DMS153 (cell line): Measurements from ENCODE around the gene SLX4IP.

Experiments used
- DNase-seq: peaks from one replicate; lab custom pipeline; 2025; lab: John Stamatoyannopoulos, UW

Gene SLX4IP

GRCh38 chr20:10635476-10636208 lies 200.5 kb downstream of the SLX4IP start:
- DNase-seq, result no peak

GRCh38 chr20:10636326-10636818 lies 201.3 kb downstream of the SLX4IP start:
- DNase-seq, result no peak

DNA sequence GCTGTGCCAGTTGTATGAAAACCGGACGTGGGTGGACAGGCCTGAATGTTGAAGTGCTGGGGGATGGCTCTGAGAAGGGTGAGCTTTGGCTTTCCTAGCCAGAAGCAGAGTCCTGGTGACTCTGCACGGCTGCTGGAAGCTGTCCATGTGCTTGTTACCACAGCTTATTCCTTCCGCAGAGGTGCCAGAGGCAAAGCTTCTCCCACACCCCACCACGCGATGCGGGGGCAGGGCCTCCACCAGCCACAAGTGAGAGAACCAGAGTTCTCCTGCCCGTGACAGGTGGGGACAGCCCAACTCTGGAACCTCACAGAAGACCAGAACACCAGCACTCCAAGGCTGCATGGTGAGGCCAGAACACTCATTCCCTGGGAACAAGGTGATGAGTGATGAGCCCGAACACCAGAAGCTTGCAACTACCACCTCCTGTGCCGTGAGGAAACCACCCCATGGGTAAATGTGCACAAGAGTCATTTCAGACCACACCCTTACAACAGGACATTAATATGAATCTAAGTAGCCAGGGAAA lies 202.0 kb downstream of the SLX4IP start:
- no peak for DNase-seq

GRCh38 chr20:10637563-10637962 lies 202.5 kb downstream of the SLX4IP start:
- no peak for DNase-seq

DNA sequence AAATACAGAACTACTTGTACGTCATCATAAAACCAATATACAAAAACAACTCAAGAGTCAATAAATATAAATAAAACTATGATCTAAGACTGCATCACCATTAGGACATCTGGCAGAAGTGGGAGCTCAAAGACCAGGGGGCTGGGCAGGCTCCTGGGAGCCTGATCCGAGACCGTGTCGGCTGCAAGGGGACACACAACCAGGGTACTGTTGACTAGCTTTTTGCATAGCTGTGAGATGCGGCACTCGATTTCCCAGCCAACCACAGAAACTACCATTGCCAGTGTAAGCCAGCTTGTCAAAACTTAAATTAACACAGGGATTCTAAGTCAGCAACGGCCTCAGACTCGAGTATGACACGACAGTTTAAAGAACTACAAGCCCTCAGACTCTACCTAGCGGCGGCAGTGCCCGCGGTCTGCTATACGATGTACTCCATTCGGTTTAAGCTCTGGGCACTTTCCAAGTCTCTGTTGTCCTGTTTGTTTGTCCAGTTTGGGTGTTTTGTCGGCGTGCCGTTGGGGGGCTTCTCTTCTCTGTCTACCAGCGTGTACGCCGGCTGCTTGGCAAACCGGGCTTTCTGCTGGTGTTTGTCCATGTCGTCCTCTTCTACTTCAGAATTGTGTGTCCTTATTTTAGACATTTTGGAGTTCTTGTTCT lies 204.1 kb downstream of the SLX4IP start:
- DNase-seq, result no peak

GRCh38 chr20:10639737-10640556 lies 204.8 kb downstream of the SLX4IP start:
- no peak for DNase-seq

GRCh38 chr20:10640897-10641296 lies 205.8 kb downstream of the SLX4IP start:
- DNase-seq, result no peak

DNA sequence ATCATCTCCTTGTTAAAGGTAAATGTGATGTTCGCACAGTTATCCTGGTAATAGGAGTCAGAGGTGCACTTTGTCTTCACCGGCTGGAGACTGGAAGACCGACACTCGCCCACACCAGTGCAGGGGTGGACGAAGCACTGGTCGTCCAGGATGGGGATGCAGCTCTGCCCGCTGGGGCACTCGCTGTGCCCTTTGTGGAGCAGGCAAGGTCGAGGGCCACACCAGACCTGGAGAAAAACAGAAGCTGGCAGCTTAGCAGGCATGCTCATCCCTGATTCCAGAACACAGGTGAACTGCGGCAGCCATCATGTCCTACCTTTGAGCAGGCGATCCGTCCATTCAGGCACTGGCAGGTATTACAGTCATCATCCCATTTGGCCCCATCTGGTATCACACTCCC lies 206.4 kb downstream of the SLX4IP start:
- DNase-seq, result no peak

DNA sequence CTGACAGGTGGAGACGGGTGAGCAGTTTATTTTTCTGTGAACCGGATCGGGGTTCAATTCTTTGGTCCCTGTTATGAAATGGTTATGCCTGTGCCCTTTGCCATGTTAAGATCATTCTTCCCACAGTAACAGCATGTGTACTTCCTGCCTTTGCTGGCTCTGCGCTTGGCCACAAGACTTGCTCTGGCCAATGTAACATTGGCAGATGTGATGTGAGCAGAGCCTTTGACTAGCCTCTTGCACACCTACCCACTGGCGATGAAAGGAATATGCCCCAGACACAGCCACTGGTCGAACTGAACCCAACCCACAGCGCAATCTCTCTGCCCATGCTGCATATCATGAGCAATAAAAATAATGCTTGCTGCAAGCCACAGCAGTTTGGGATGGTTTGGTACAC lies 206.8 kb downstream of the SLX4IP start:
- no peak for DNase-seq

DNA sequence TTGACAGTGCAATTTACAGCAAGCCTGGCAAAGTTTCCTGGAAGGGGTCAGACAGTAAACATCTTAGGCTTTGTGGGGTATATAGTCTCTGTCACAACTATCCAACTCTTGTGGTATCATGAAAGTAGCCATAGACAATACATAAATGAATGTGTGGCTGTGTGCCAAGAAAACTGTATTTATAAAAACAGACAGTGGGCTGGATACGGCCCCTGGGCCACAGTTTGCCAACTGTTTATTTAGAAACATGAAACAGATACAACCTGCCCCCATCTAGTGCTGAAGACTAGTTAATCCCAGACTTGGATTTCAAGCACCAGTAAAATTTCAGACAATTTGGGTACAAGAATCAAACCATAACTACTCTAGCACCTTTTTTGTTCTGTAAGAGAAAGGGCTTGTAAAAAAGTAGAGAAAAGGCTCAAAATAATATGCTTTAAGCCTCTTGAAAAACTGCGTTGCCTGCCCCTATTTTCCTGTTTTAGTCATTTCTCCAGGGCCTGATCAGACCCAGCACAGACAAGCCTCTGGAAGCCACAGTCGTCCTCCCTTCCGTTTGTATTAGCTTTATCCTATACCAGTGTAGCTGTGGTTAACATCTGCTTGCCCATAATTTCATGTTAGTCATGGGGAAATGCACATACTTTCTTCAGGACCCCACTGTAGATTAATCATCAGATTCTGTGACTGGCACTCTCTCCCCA lies 207.9 kb downstream of the SLX4IP start:
- DNase-seq, result no peak

DNA sequence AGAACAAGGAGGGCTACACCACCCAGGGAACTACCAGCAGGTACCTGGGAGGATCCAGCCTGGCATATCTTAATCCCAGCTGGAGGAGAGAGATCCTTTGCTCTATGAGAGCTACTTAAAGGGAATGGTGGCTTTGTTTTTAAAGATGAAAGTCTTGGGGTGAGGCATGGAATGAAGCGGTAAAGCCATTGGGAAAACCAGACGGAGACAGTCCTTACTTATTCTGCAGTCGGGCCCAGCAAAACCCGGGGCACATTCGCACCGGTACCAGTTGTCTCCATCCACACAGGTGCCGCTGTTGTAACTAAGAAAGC lies 208.4 kb downstream of the SLX4IP start:
- no peak for DNase-seq

GRCh38 chr20:10644458-10645204 lies 209.5 kb downstream of the SLX4IP start:
- DNase-seq, result no peak

DNA sequence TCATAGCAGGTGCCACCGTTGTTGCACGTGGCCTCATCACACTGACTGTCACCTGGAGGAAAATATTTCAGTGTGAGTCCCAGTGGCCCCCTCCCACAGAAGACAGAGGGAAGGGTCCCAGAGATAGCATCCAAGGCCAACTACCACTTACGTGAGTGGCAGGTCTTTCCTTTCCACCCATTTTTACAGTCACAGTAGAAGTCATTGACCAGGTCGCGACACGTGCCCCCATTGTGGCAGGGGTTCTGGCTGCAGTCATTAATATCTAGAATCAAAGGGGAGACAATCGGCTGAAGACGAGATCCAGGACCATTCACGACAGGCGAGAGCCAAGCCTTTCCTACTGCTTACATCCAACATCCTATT lies 210.1 kb downstream of the SLX4IP start:
- no peak for DNase-seq

DNA sequence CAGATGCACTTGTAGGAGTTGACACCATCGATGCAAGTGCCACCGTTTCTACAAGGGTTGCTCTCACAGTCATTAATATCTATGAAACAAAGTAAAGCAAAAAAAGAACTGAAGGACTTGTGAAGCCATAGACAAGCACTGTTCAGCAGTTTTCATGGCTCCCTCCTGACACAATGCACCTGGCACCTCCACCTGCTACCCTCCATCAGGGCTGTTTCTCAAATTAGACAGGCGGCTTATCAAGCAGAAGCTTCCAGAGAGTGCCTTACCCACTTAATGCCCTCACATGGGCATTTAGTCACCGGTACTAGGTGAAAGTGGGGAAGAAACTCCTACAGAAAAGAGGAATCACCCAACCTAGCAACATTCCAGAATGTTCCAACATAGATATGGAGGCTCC lies 210.9 kb downstream of the SLX4IP start:
- DNase-seq, result no peak

GRCh38 chr20:10646886-10647420 lies 211.8 kb downstream of the SLX4IP start:
- DNase-seq, result no peak

DNA sequence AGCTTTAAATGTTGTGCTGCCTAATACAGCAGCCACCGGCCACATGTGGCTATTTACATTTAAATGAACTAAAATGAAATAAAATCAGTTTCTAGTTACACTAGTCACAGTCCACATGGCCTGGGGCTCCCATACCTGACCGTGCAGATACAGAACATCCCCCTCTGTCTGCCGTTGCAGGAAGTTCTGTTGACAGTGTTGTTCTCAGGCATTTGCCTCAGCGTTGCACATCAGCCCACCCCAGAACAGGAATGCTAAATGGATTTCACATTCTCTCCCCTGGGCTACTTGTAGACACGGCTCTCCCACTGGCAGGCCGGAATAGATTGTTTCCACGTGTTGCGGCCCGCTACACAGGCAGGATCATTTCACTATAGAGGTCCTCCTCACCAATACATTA lies 212.4 kb downstream of the SLX4IP start:
- no peak for DNase-seq

GRCh38 chr20:10647909-10648308 lies 212.8 kb downstream of the SLX4IP start:
- DNase-seq, result no peak

GRCh38 chr20:10648651-10649050 lies 213.5 kb downstream of the SLX4IP start:
- no peak for DNase-seq

DNA sequence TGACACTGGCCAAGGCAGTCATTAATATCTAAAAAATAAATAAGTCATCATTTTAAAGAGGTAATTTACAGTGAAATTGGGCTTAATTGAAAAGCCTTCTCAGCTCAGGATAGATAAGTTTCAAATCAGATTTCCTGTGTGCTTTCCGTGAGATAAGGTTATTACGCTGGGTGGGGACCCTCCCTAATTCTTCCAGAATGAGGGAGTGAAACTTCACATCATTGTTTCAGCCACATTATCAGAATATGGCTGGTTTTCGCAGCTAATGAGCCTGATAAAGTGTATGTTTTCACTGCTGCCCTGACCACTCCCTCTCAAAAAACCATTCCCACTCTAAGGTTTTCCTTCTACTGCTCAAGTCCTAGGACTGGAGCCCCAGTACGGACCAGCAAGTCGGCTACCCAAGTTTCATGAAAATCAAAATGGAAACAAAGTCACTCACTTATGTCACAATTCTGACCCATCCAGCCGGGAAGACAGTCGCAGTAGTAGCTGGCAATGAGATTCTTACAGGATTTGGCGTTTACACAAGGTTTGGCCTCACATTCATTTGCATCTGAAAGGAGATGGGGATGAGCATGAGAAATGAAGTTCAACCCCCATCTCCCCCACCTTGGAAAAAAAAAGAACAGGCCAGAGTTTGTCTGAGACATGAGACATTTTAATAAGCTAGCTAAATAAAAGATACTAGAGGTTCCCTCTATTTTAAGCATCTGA lies 214.1 kb downstream of the SLX4IP start:
- DNase-seq, result no peak

- DNase-seq, result no peak
Observed at GRCh38 chr20:10649797-10650160, 214.7 kb downstream of the SLX4IP start.
